Neural progenitor cell (in vitro differentiated cells): ENCODE measurements around the gene BBS1. TPM values are rescaled to one million over a fixed set of nuclear protein-coding genes. Genes with fewer than 3 reads are reported as not detected.

Experiments used
- DNase-seq: peaks from one replicate; pipeline ENCODE4 v3.0.0-alpha.2; 2016; ENCODE audit warnings: low spot score
- H2AFZ ChIP-seq: fragments of 200-600 bp; sonication (generic); replicated peaks from 2 replicates; pipeline ENCODE4 v1.6.1; 2016; ENCODE audit warnings: antibody characterized with exemption
- H3F3A ChIP-seq: fragments of 200-600 bp; sonication (generic); 2 replicates; pipeline ENCODE4 v1.6.1; 2016; ENCODE audit warnings: antibody characterized with exemption, low read depth
- H3K27ac ChIP-seq: fragments of 200-600 bp; sonication (generic); 2 replicates; pipeline ENCODE4 v1.5.1; 2016; ENCODE audit warnings: mild to moderate bottlenecking
- H3K27me3 ChIP-seq: fragments of 200-600 bp; sonication (generic); 2 replicates; pipeline ENCODE4 v1.6.1; 2016; ENCODE audit warnings: mild to moderate bottlenecking, moderate library complexity
- H3K36me3 ChIP-seq: fragments of 200-600 bp; sonication (generic); 2 replicates; pipeline ENCODE4 v1.5.1; 2016
- H3K4me1 ChIP-seq: fragments of 200-600 bp; sonication (generic); 2 replicates; pipeline ENCODE4 v1.6.1; 2016; ENCODE audit warnings: mixed run types
- H3K4me2 ChIP-seq: fragments of 200-600 bp; sonication (generic); 2 replicates; pipeline ENCODE4 v1.6.1; 2016
- H3K4me3 ChIP-seq: fragments of 200-600 bp; sonication (generic); 2 replicates; pipeline ENCODE4 v1.5.1; 2016
- H3K79me2 ChIP-seq: fragments of 200-600 bp; sonication (generic); 2 replicates; pipeline ENCODE4 v1.6.1; 2016; ENCODE audit warnings: low read depth
- H3K9ac ChIP-seq: fragments of 200-600 bp; sonication (generic); 2 replicates; pipeline ENCODE4 v1.6.1; 2016
- H3K9me3 ChIP-seq: fragments of 200-600 bp; sonication (generic); 2 replicates; pipeline ENCODE4 v1.5.1; 2016; ENCODE audit warnings: low read depth
- H4K20me1 ChIP-seq: fragments of 200-600 bp; sonication (generic); 2 replicates; pipeline ENCODE4 v1.6.1; 2016; ENCODE audit warnings: low read depth
- H3K27ac Mint-ChIP-seq: 3 replicates; pipeline ENCODE4 v1.8.0; 2021; ENCODE audit warnings: mixed read lengths
- H3K27me3 Mint-ChIP-seq: 2 replicates; pipeline ENCODE4 v1.8.0; 2022; ENCODE audit warnings: low read depth, mild to moderate bottlenecking, inconsistent platforms, moderate library complexity, mixed read lengths; ENCODE audit not compliant: insufficient read depth
- H3K36me3 Mint-ChIP-seq: 3 replicates; pipeline ENCODE4 v1.8.0; 2021; ENCODE audit warnings: mixed read lengths
- H3K4me1 Mint-ChIP-seq: 3 replicates; pipeline ENCODE4 v1.8.0; 2021; ENCODE audit warnings: mixed read lengths
- H3K4me3 Mint-ChIP-seq: 3 replicates; pipeline ENCODE4 v1.8.0; 2021; ENCODE audit warnings: mild to moderate bottlenecking, moderate library complexity, mixed read lengths
- H3K9me3 Mint-ChIP-seq: 3 replicates; pipeline ENCODE4 v1.8.0; 2020; ENCODE audit warnings: mixed read lengths
- EZH2 ChIP-seq: fragments of 200-600 bp; sonication (generic); IDR thresholded peaks from 2 replicates; pipeline ENCODE4 v1.6.1; 2017; ENCODE audit warnings: antibody characterized with exemption, mild to moderate bottlenecking, moderate library complexity
- EZH2phosphoT487 ChIP-seq: fragments of 200-600 bp; sonication (generic); IDR thresholded peaks from 2 replicates; pipeline ENCODE4 v1.6.1; 2017; ENCODE audit warnings: antibody characterized with exemption
- total RNA-seq: library from RNA; depleted of rRNA; stranded (reverse); fragments of >200 nt; gene quantifications from 2 replicates; pipeline ENCODE4 v1.2.3, GENCODE V29; 2015; ENCODE audit warnings: low replicate concordance
- TF ChIP-seq, protein P1 (sequence below): fragments of 200-600 bp; sonication (generic); IDR thresholded peaks from 2 replicates; pipeline ENCODE4 v1.5.1; 2017; ENCODE audit warnings: antibody characterized with exemption, mild to moderate bottlenecking

BBS1 gene
- total RNA-seq, 1 donor from 2014 or later = 42.0 TPM

DNA sequence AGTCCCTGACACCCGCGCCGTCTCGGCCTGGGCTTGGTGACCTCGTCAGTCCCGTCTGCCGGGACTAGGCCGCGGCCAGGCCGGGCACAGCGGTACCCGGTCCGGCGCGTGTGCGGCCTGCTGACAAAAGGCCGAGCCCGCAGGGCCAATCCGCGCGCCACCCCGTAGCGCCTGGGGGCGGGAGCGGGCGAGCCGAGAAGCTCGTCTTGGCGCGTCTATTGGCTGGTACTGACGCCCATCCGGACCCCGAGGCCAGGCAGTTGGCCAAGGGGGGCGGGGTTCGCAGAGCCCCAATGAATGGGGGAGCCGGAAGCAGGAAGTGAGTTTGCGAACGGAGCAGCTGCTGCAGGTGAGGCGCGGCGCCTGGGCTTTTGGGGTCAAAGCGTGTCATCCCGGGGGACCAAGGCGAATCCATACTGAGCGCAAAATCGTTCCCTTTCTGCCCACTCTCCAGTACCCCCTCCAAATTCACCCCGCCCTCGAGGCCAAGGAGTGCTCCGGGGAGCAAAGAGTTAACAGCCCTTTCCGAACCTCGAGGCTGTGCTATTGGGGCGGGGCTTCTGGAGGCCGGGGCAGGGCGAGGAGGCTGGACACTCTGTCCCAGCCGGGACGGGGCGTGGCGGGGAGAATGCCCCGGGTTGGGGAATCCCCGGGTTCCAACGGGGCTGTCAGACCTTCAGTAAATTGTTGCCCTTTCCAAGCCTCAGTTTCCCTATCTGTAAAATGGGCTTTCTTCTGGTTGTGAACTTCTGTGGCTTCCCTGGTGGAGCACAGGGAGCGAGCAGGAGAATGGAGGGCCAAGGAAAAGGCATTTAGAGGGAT is 30.1 kb upstream of the BBS1 start, which contains the start of gene DPP3:
TSS of gene DPP3 (plus strand) at position 318 of the 822 bp plus-strand sequence. CDS start 1,767 bp downstream, outside the sequence.
- Histone ChIP-seq H3K36me3 (no peaks in the 10 kb centered on the region), H3F3A (peaks cover 41% of the 10 kb centered on the region), H3K4me2 (peak within 1 kb of the TSS; percentile 93), H3K4me3 (peak within 1 kb of the TSS; percentile 77), H3K9me3 (no peaks in the 10 kb centered on the region), H4K20me1 (peaks cover 31% of the 10 kb centered on the region), H3K9ac (peak within 1 kb of the TSS; percentile 79), H3K27ac (peak within 1 kb of the TSS; percentile 68), H3K79me2 (peaks cover 20% of the 10 kb centered on the region), H3K27me3 (no peaks in the 10 kb centered on the region), H3K4me1 (peaks cover 3% of the 10 kb centered on the region), H2AFZ (peak within 1 kb of the TSS; percentile 78)
- Mint-ChIP-seq H3K27ac (peak within 1 kb of the TSS; percentile 78), H3K9me3 (no peaks in the 10 kb centered on the region), H3K27me3 (peaks cover 10% of the 10 kb centered on the region), H3K4me1 (peaks cover 29% of the 10 kb centered on the region), H3K36me3 (no peaks in the 10 kb centered on the region), H3K4me3 (peak within 1 kb of the TSS; percentile 93)
- TF ChIP-seq, protein P1, sequence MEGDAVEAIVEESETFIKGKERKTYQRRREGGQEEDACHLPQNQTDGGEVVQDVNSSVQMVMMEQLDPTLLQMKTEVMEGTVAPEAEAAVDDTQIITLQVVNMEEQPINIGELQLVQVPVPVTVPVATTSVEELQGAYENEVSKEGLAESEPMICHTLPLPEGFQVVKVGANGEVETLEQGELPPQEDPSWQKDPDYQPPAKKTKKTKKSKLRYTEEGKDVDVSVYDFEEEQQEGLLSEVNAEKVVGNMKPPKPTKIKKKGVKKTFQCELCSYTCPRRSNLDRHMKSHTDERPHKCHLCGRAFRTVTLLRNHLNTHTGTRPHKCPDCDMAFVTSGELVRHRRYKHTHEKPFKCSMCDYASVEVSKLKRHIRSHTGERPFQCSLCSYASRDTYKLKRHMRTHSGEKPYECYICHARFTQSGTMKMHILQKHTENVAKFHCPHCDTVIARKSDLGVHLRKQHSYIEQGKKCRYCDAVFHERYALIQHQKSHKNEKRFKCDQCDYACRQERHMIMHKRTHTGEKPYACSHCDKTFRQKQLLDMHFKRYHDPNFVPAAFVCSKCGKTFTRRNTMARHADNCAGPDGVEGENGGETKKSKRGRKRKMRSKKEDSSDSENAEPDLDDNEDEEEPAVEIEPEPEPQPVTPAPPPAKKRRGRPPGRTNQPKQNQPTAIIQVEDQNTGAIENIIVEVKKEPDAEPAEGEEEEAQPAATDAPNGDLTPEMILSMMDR = no peak
- no peak for TF ChIP-seq EZH2
- no peak for TF ChIP-seq EZH2phosphoT487
- peak; percentile 99 for DNase-seq

DNA sequence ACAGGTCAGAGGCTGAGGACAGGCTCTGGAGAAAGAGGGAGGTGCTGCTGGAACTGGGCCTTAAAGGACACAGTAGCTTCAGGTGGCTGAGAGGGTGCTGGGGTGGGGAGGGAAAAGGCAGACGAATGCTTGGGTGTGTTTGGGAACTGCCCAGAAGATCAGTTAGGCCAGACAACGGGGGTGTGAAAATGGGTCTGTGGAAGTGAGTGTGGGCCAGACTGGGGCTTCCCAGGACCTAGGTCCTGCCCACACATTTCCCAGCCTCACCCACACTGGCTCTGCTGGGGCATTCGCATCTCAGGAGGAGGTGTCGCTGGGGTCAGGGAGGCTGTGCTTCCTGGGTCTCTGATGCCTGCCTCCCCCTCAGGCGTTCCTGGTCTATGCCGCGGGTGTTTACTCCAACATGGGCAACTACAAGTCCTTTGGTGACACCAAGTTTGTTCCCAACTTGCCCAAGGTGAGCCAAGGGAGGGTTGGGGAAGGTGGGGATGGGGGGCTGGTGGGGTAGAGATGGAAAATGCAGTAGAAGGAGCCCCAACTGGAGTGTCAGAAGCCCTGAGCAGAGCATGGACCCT is 25.5 kb upstream of the BBS1 start:
- TF ChIP-seq EZH2phosphoT487 = no peak
- TF ChIP-seq, protein P1 = no peak
- TF ChIP-seq EZH2 = no peak
- H3K79me2 ChIP-seq = peaks cover 8% of the 10 kb centered on the region

DNA sequence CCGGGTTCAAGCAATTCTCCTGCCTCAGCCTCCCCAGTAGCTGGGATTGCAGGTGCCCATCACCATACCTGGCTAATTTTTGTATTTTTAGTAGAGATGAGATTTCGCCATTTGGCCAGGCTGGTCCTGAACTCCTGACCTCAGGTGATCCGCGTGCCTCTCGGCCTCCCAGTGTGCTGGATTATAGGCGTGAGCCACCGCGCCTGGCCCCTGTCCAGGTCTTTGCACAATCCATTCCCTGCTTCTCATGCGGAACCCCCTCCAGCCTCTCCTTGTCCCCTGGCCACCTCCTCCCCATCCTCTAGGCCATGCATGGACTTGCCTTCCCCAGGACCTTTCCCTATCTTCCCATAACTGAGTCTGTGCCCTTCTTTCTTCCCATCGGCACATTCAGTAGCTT is 21.5 kb upstream of the BBS1 start:
- H3K4me1 Mint-ChIP-seq = peaks cover 4% of the 10 kb centered on the region
- H3K27ac Mint-ChIP-seq = no peak overlapping the region
- H3K4me3 Mint-ChIP-seq = no peak overlapping the region
- no peak overlapping the region for H3K4me2 ChIP-seq
- TF ChIP-seq, protein P1 = no peak
- TF ChIP-seq EZH2phosphoT487 (no peak), EZH2 (no peak)
- no peak for DNase-seq
- no peaks in the 10 kb centered on the region for H3K4me1 ChIP-seq
- H3F3A ChIP-seq = no peaks in the 10 kb centered on the region
- H3K36me3 ChIP-seq = no peaks in the 10 kb centered on the region
- H3K9ac ChIP-seq = no peak overlapping the region
- no peaks in the 10 kb centered on the region for H3K27me3 Mint-ChIP-seq
- no peaks in the 10 kb centered on the region for H3K9me3 Mint-ChIP-seq
- no peak overlapping the region for H3K27ac ChIP-seq
- peaks cover 3% of the 10 kb centered on the region for H3K36me3 Mint-ChIP-seq
- H3K9me3 ChIP-seq = no peaks in the 10 kb centered on the region
- no peak overlapping the region for H2AFZ ChIP-seq
- no peaks in the 10 kb centered on the region for H4K20me1 ChIP-seq
- no peaks in the 10 kb centered on the region for H3K27me3 ChIP-seq
- H3K4me3 ChIP-seq = no peak overlapping the region
- no peaks in the 10 kb centered on the region for H3K79me2 ChIP-seq

More for the DNA sequence above, 25.5 kb upstream of the BBS1 start:
- H3K9me3 Mint-ChIP-seq = no peaks in the 10 kb centered on the region
- no peak overlapping the region for H3K4me3 Mint-ChIP-seq
- H3K9ac ChIP-seq = no peak overlapping the region
- peaks cover 12% of the 10 kb centered on the region for H3F3A ChIP-seq
- no peak overlapping the region for H3K4me2 ChIP-seq
- peaks cover 3% of the 10 kb centered on the region for H3K4me1 ChIP-seq
- H3K36me3 Mint-ChIP-seq = no peaks in the 10 kb centered on the region
- H3K27ac Mint-ChIP-seq = peak overlapping the region; percentile 46
- H3K4me3 ChIP-seq = no peak overlapping the region
- peaks cover 4% of the 10 kb centered on the region for H3K4me1 Mint-ChIP-seq
- H3K27ac ChIP-seq = no peak overlapping the region
- no peaks in the 10 kb centered on the region for H3K36me3 ChIP-seq
- H4K20me1 ChIP-seq = no peaks in the 10 kb centered on the region
- H3K27me3 ChIP-seq = no peaks in the 10 kb centered on the region
- no peak overlapping the region for H2AFZ ChIP-seq
- no peak for DNase-seq
- H3K9me3 ChIP-seq = no peaks in the 10 kb centered on the region
- peaks cover 3% of the 10 kb centered on the region for H3K27me3 Mint-ChIP-seq
